ENCODE results near the gene ITFG1. TPM values are rescaled to one million over a fixed set of nuclear protein-coding genes. Genes with fewer than 3 reads are reported as not detected.

The ITFG1 gene
- total and polyA plus RNA-seq, 9 of the 15 experiments (the other 6 are each of a cell fraction or from before 2014, with no cell fraction given): 17.1 to 83.5 (median 35.8) TPM

- TF ChIP-seq ZBTB40 (IDR thresholded peaks at IDR 0.05): peak; percentile 72
- no peak for TF ChIP-seq ZBTB40 (CRISPR knock-in tag; IDR thresholded peaks at IDR 0.05)
- TF ChIP-seq STAT5A (IDR thresholded peaks at IDR 0.05; ENCODE audit: borderline replicate concordance, low read length): no peak; the same call in 1 of the 2 replicates
- TF ChIP-seq POLR2H (tag; IDR thresholded peaks at IDR 0.05; ENCODE audit: low read depth): peak; percentile 72
- peak; percentile 67 for TF ChIP-seq CREM (IDR thresholded peaks at IDR 0.05; ENCODE audit: low read depth)
- TF ChIP-seq PRMT5 (CRISPR knock-in tag; IDR thresholded peaks at IDR 0.05): no peak
- no peak for TF ChIP-seq BDP1 (IDR thresholded peaks at IDR 0.05; ENCODE audit: insufficient read depth, insufficient read length)
- TF ChIP-seq MCM5 (IDR thresholded peaks at IDR 0.05; ENCODE audit: low read depth): no peak
- TF ChIP-seq SIN3A (IDR thresholded peaks at IDR 0.05; ENCODE audit: borderline replicate concordance in 2 of 2, control insufficient read depth in 1 of 2, low read depth in 2 of 2, low read length in 2 of 2): peak; percentile 45 to 48; a peak in 1 of 4 replicates
- TF ChIP-seq ZNF780A (CRISPR knock-in tag; IDR thresholded peaks at IDR 0.05): no peak
- TF ChIP-seq SMAD3 (CRISPR knock-in tag; conservative IDR thresholded peaks at IDR 0.05): 0 out of 2 replicates have a peak, but pooled peaks have one; percentile 8
- TF ChIP-seq DACH1 (IDR thresholded peaks at IDR 0.05; ENCODE audit: partially characterized antibody): no peak
- TF ChIP-seq FOXK1 (CRISPR knock-in tag; IDR thresholded peaks at IDR 0.05; ENCODE audit: borderline replicate concordance): no peak; the same call in 1 of the 2 replicates
Measured at GRCh38 chr16:47460711-47461597, at the start of gene ITFG1, which contains the start of gene PHKB (continued).
